Kidney (tissue), 14 donors: ENCODE results near the gene FIGNL2. TPM values are rescaled to one million over a fixed set of nuclear protein-coding genes. Genes with fewer than 3 reads are reported as not detected.
A peak's percentile ranks its signal among the peaks of the same experiment; 100 is the strongest.

Source experiments
- DNase-seq, 5 donors: peaks; one replicate each; pipeline ENCODE4 v3.0.0-alpha.2; 2013 to 2020
- FAIRE-seq: peaks from 2 replicates; lab custom pipeline; 2012; peaks lifted over from hg19 to GRCh38; lab: Jason Lieb, UNC
- H3K27ac ChIP-seq, 2 donors: one replicate each; pipeline ENCODE4 v1.7.0; 2013; ENCODE audit warnings: low read depth in 2 of 2, low read length in 2 of 2, inconsistent platforms in 1 of 2
- H3K27me3 ChIP-seq: one replicate; pipeline ENCODE4 v1.7.1; 2013; ENCODE audit warnings: low read length, inconsistent platforms; ENCODE audit not compliant: control insufficient read depth, insufficient read depth
- H3K36me3 ChIP-seq, 3 donors: one replicate each; pipeline versions ENCODE4 v1.7.0 to v1.7.1; 2013; ENCODE audit warnings: low read length in 3 of 3, control low read depth in 1 of 3, inconsistent platforms in 1 of 3; ENCODE audit not compliant: insufficient read depth in 3 of 3, control insufficient read depth in 2 of 3
- H3K4me1 ChIP-seq, 3 donors: one replicate each; pipeline versions ENCODE4 v1.7.0 to v1.7.1; 2013; ENCODE audit warnings: low read length in 3 of 3, inconsistent platforms in 1 of 3, low read depth in 1 of 3; ENCODE audit not compliant: control insufficient read depth in 2 of 3, insufficient read depth in 2 of 3
- H3K4me3 ChIP-seq, 3 donors: one replicate each; pipeline versions ENCODE4 v1.7.0 to v1.8.1; 2013; ENCODE audit warnings: low read length in 3 of 3, control low read depth in 1 of 3, inconsistent platforms in 1 of 3
- H3K9ac ChIP-seq, 3 donors: one replicate each; pipeline versions ENCODE4 v1.7.0 to v1.7.1; 2013; ENCODE audit warnings: low read length in 3 of 3, control low read depth in 1 of 3, inconsistent platforms in 1 of 3
- H3K9me3 ChIP-seq, 3 donors: one replicate each; pipeline versions ENCODE4 v1.7.0 to v1.7.1; 2013; ENCODE audit warnings: low read length in 3 of 3, control low read depth in 1 of 3, inconsistent platforms in 1 of 3; ENCODE audit not compliant: control insufficient read depth in 2 of 3, insufficient read depth in 1 of 3
- CTCF ChIP-seq: IDR thresholded peaks from 3 replicates; pipeline ENCODE4 v1.5.1; 2012; ENCODE audit warnings: mild to moderate bottlenecking, moderate library complexity, borderline replicate concordance; ENCODE audit not compliant: insufficient read depth; ENCODE audit errors: extremely low read depth
- intact Hi-C: fragments of 100-400 bp; cut with DNase I; formaldehyde crosslinking; loops from one replicate; pipeline ENCODE4 v1.11.1; 2022
- polyA plus RNA-seq: library from polyadenylated mRNA; stranded (reverse); fragments of 350-450 nt; fragmentation: Illumina TruSeq; extraction: RNeasy Lipid Tissue Mini Kit (QIAGEN cat#74804); gene quantifications from one replicate; pipeline ENCODE4 v1.2.3, GENCODE V29; 2014; ENCODE audit warnings: low read depth, low replicate concordance; ENCODE audit not compliant: insufficient read depth
- total RNA-seq: library from RNA; stranded (reverse); fragmentation: NEBNext Ultra II Directional; extraction: Animal tissue kit (Norgen Biotek cat#: 25700); gene quantifications from one replicate; pipeline ENCODE4 v1.2.1, GENCODE V29; 2021
- donor health status: control.
- donor health status: control.
- donor health status: control.
- donor health status: control.
- donor health status: control.
- donor health status: DM: yes; HTN: yes; CAD: no.
- donor health status: Normal renal cell carcinoma (clear cell type).

The FIGNL2 gene
- total and polyA plus RNA-seq, 2 donors from 2014 or later = 3.1 to 6.1 TPM

GRCh38 chr12:51837286-51837685, 11.2 kb downstream of the FIGNL2 start:
- H3K4me1 ChIP-seq = peaks cover 2 to 7% (median 6%) of the 10 kb centered on the region in 3 donors
- no peaks in the 10 kb centered on the region for H3K9me3 ChIP-seq
- DNase-seq = no peak
- no peak overlapping the region for H3K4me3 ChIP-seq
- H3K36me3 ChIP-seq = no peaks in the 10 kb centered on the region
- H3K27ac ChIP-seq = no peak overlapping the region
- FAIRE-seq = no peak
- TF ChIP-seq CTCF = no peak
- H3K9ac ChIP-seq = no peak overlapping the region
- H3K27me3 ChIP-seq = no peaks in the 10 kb centered on the region
- intact Hi-C loops = no loop called here

- Histone ChIP-seq H3K27ac (no peak overlapping the region), H3K27me3 (no peaks in the 10 kb centered on the region), H3K4me3 (no peak overlapping the region), H3K36me3 (no peaks in the 10 kb centered on the region), H3K4me1 (peaks cover 2 to 7% (median 5%) of the 10 kb centered on the region in 3 donors), H3K9ac (no peak overlapping the region), H3K9me3 (no peaks in the 10 kb centered on the region)
- DNase-seq (peak in 1 of 5 donors; percentile 71), FAIRE-seq (no peak)
- TF ChIP-seq CTCF = no peak
- intact Hi-C loops = no loop called here
Observed at GRCh38 chr12:51836827-51837173, 11.7 kb downstream of the FIGNL2 start.

- H3K27me3 ChIP-seq = no peaks in the 10 kb centered on the region
- FAIRE-seq (no peak), DNase-seq (peak in 4 of 5 donors; percentile 56 to 79 (median 70))
- intact Hi-C loops = no loop called here
- no peak for TF ChIP-seq CTCF
- no peaks in the 10 kb centered on the region for H3K36me3 ChIP-seq
- no peak overlapping the region for H3K27ac ChIP-seq
- H3K4me3 ChIP-seq = no peak overlapping the region
- no peak overlapping the region for H3K9ac ChIP-seq
- H3K4me1 ChIP-seq = peaks cover 5 to 10% (median 7%) of the 10 kb centered on the region in 3 donors
- no peaks in the 10 kb centered on the region for H3K9me3 ChIP-seq
Observed at GRCh38 chr12:51836041-51836826, 12.3 kb downstream of the FIGNL2 start.
